Rectal smooth muscle tissue (tissue), 1 donor: ENCODE results near the gene TPST2.

ENCODE experiments used
- H3K27ac ChIP-seq: one replicate; pipeline ENCODE4 v1.7.0; 2013; ENCODE audit warnings: low read depth, low read length, inconsistent platforms
- H3K27me3 ChIP-seq: one replicate; pipeline ENCODE4 v1.7.0; 2013; ENCODE audit warnings: low read length; ENCODE audit not compliant: control insufficient read depth, insufficient read depth
- H3K36me3 ChIP-seq: one replicate; pipeline ENCODE4 v1.7.0; 2013; ENCODE audit warnings: low read length; ENCODE audit not compliant: control insufficient read depth, insufficient read depth
- H3K4me1 ChIP-seq: one replicate; pipeline ENCODE4 v1.7.0; 2013; ENCODE audit warnings: low read length; ENCODE audit not compliant: control insufficient read depth, insufficient read depth
- H3K4me3 ChIP-seq: one replicate; pipeline ENCODE4 v1.7.0; 2013; ENCODE audit warnings: low read length
- H3K9ac ChIP-seq: one replicate; pipeline ENCODE4 v1.7.0; 2013; ENCODE audit warnings: low read length

TPST2 gene

DNA sequence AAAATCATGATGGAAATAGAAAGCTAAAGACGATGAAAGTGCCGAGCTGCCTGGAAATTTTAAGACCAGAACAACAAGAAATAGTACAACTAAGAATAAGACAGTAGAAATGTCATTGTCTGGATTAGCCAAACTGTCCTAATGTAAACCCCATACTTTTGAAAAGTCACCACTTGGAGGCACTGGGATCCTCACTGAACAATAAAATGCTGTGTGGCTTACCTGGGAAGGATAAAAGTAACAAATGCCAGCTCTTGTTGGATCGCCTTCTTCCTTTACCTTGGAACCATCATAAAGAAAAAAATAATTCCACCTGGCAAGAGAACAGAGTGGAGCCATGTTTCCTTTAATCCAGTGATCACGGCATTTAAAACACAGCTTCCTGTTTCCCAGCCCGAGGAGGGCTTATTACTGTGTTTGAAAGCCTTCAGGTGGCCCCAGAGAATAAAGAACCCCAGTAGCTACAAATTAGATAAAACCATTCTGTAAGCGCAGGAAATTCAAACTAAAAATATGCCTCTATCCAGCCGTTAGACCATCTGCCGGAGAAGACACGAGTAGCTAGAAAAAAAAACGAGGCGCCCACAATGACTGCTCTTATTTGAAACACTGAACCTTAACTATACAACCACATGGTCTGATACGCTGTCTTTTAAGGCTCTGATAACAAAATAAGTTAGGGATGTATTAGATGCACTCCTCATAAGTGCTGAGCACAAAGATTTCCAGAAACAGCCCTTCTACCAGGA lies 110.7 kb downstream of the TPST2 start:
- peaks cover 10% of the 10 kb centered on the region for H3K4me1 ChIP-seq
- peak overlapping the region; percentile 0 for H3K4me3 ChIP-seq
- H3K9ac ChIP-seq = no peak overlapping the region
- H3K27me3 ChIP-seq = no peaks in the 10 kb centered on the region
- H3K36me3 ChIP-seq = peaks cover 7% of the 10 kb centered on the region
- H3K27ac ChIP-seq = no peak overlapping the region

GRCh38 chr22:26477341-26477731 lies 112.6 kb downstream of the TPST2 start:
- Histone ChIP-seq H3K36me3 (peaks cover 9% of the 10 kb centered on the region), H3K4me1 (peaks cover 2% of the 10 kb centered on the region), H3K27me3 (no peaks in the 10 kb centered on the region), H3K4me3 (no peak overlapping the region), H3K27ac (no peak overlapping the region), H3K9ac (no peak overlapping the region)

- Histone ChIP-seq H3K36me3 (peaks cover 14% of the 10 kb centered on the region), H3K9ac (no peak overlapping the region), H3K4me3 (no peak overlapping the region), H3K27ac (no peak overlapping the region), H3K4me1 (no peaks in the 10 kb centered on the region), H3K27me3 (no peaks in the 10 kb centered on the region)
Measured at GRCh38 chr22:26476705-26477340, 113.1 kb downstream of the TPST2 start.

GRCh38 chr22:26474682-26475081 lies 115.2 kb downstream of the TPST2 start:
- H3K36me3 ChIP-seq = peaks cover 33% of the 10 kb centered on the region
- no peaks in the 10 kb centered on the region for H3K4me1 ChIP-seq

More at GRCh38 chr22:26474682-26475081, 115.2 kb downstream of the TPST2 start:
- Histone ChIP-seq H3K27me3 (no peaks in the 10 kb centered on the region), H3K27ac (no peak overlapping the region), H3K4me3 (no peak overlapping the region), H3K9ac (no peak overlapping the region)
